Measurements from ENCODE around the gene H1-8. TPM values are rescaled to one million over a fixed set of nuclear protein-coding genes. Genes with fewer than 3 reads are reported as not detected.
"Not testable (repeated sequence)": the region's sequence is repeated elsewhere in the genome, so short reads cannot be mapped to it uniquely, and the experiment has no call there.

Gene H1-8
- total RNA-seq, 1 experiment from 2014 or later: not detected

GRCh38 chr3:129531699-129532098 is 11.3 kb upstream of the H1-8 start:
- no peak for DNase-seq (ENCODE audit: low read depth)

- no peak for DNase-seq (ENCODE audit: low read depth)
These were observed 10.7 kb upstream of the H1-8 start for GRCh38 chr3:129532261-129532660.

- no peak for DNase-seq (ENCODE audit: low read depth)
These were observed 9.6 kb upstream of the H1-8 start for GRCh38 chr3:129533406-129533805.

- no peak for DNase-seq (ENCODE audit: low read depth)
These were observed 8.4 kb upstream of the H1-8 start for GRCh38 chr3:129534428-129535027.

GRCh38 chr3:129535075-129535474 is 7.9 kb upstream of the H1-8 start:
- no peak for DNase-seq (ENCODE audit: low read depth)

GRCh38 chr3:129536374-129536667 is 6.7 kb upstream of the H1-8 start:
- DNase-seq (ENCODE audit: low read depth): no peak

GRCh38 chr3:129536804-129537203 is 6.2 kb upstream of the H1-8 start:
- DNase-seq (ENCODE audit: low read depth): no peak

- DNase-seq (ENCODE audit: low read depth): no peak
These were observed 3.8 kb upstream of the H1-8 start for GRCh38 chr3:129539206-129539605.

- no peak for DNase-seq (ENCODE audit: low read depth)
These were observed 2.0 kb upstream of the H1-8 start for GRCh38 chr3:129540776-129541516.

- DNase-seq (ENCODE audit: low read depth): no peak
These were observed 228 bp upstream of the H1-8 start for GRCh38 chr3:129542747-129543146.

GRCh38 chr3:129543999-129544398 is 1.0 kb downstream of the H1-8 start:
- DNase-seq (ENCODE audit: low read depth): no peak

GRCh38 chr3:129545951-129546350 is 3.0 kb downstream of the H1-8 start:
- not testable (repeated sequence) for DNase-seq (ENCODE audit: low read depth)

GRCh38 chr3:129547241-129547640 is 4.3 kb downstream of the H1-8 start:
- DNase-seq (ENCODE audit: low read depth): no peak

GRCh38 chr3:129548104-129548965 is 5.4 kb downstream of the H1-8 start:
- no peak for DNase-seq (ENCODE audit: low read depth)

- peak; percentile 74 for DNase-seq (ENCODE audit: low read depth)
These were observed 6.2 kb downstream of the H1-8 start for GRCh38 chr3:129549006-129549800.

GRCh38 chr3:129549805-129550204 is 6.8 kb downstream of the H1-8 start:
- DNase-seq (ENCODE audit: low read depth): no peak

GRCh38 chr3:129552287-129553050 is 9.5 kb downstream of the H1-8 start:
- DNase-seq (ENCODE audit: low read depth): no peak

- DNase-seq (ENCODE audit: low read depth): no peak
These were observed 10.2 kb downstream of the H1-8 start for GRCh38 chr3:129553171-129553570.

- no peak for DNase-seq (ENCODE audit: low read depth)
These were observed 10.7 kb downstream of the H1-8 start for GRCh38 chr3:129553719-129554118.

GRCh38 chr3:129554356-129555152 is 11.6 kb downstream of the H1-8 start:
- DNase-seq (ENCODE audit: low read depth): no peak
